GM21423 (cell line): ENCODE measurements around the gene PTTG1IP.
"Not testable (repeated sequence)": the region's sequence is repeated elsewhere in the genome, so short reads cannot be mapped to it uniquely, and the experiment has no call there.

Source experiments
- ATAC-seq: cut with Tn5 transposase; IDR thresholded peaks from one replicate; pipeline ENCODE4 v1.9.1; 2021; ENCODE audit warnings: mild to moderate bottlenecking, moderate library complexity; ENCODE audit not compliant: unreplicated experiment

PTTG1IP gene

DNA sequence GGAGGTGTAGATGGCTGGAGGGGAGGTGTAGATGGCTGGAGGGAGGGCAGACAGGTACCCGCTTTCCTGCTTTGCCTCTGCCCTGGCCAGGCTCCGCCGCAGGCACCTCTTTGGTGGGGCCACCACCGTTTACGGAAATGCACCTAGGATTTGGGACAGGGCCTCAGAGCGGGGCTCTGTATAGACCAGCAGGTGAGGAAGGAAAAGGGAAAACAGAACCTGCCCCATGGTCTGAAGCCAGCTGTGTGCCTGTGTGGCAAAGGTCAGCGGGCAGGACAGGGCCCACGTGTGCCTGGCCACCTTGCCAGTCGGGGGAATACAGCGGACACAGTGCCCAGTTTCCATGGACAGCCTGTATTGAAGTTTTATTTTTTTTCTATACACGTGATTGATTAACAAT, 12.1 kb upstream of the PTTG1IP start:
- no peak for ATAC-seq

DNA sequence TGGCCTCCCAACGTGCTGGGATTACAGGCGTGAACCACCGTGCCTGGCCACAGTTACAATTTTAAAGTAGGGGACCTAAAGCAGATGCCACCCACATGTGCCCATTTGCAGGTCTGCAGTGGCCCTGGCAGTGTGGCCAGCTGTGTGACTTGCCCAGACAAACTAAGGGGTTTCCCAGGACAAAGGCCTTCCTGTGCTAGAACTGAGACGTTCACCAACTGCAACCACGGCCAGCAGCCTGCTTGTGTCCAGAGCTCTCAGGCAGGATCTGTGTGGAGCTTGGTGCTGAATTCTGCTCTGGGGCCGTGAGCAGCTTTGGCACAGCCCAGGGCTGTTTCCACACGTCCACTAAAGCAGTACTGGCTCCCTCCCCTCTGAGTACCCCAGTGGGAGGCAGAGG, 10.6 kb upstream of the PTTG1IP start:
- no peak for ATAC-seq

DNA sequence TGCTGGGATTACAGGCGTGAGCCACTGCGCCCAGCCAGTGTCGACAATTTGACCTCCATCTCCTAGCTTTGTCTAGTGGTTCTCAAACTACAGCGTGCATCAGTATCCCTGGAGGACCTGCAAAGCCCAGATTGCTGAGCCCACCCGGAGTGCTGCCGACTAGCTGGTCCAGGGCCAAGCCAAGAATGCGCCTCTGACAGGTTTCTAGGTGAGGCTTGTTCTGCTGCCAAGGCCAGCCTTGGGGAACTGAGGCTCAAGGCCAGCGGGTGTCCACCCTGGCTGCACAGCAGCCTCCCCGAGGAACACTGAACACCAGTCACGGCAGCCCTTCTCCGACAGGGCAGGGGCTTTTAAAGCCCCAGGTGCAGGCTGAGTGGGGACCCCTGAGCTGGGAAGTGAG, 9.8 kb upstream of the PTTG1IP start:
- no peak for ATAC-seq

DNA sequence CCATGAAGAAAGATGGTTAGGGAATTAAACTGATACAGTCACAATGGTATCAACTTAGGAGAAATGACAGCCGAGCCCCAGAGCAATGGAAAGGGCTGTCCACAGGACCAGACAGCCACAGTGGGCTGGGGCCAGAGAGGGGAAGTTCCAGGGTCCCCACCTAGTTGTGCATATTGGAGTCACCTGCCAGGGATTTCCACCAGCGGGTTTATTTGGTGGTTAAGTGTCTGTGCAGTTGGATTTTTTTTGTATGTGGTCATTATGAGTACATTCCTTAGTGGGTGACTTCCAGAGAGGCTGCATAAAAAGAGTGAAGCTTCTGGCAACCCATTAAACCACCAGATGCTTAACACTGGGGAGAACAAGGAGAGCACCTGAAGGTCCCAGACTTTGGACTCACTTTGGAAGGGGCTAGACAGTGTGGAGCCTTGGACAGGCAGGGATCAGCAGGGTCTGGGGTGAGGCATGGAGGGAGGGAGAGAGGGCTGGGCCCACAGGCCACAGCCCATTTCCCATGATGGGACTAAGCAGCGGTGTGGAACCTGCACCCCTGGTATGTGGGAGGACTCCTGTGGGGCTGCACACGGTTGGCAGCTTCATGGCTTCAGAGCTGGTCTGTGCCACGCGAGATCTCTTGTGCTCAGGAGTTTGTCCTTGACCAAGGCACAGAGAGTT, 7.8 kb upstream of the PTTG1IP start:
- ATAC-seq, result no peak

DNA sequence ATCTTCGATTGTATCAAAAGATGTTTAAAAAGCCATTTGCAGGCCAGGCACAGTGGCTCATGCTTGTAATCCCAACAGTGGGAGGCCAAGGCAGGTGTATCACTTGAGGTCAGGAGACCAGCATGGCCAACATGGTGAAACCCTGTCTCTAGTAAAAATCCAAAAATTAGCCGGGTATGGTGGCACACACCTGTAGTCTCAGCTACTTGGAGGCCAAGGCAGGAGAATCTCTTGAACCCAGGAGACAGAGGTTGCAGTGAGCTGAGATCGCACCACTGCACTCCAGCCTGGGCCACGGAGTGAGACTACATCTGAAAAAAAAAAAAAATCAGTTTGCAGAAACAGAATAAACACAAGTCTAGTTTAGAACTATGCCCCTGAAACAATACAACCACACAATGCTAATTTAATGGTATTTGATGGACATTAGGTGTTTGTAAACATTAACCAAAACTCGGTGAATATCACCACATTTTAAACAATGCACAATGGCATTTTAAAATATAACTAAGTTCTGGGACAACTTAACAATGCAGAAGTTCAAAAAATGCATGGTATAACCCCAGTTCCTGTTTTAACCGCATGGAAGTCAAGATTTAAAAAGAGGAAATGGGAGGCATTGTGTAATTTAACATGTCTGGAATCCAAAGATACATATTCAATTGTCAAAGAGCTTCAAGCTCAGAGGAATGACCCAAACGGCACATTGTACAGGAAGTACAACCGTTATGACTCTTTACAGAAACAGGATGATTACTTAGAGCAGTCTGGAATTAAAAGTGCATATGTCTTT, 7.1 kb upstream of the PTTG1IP start:
- no peak for ATAC-seq

DNA sequence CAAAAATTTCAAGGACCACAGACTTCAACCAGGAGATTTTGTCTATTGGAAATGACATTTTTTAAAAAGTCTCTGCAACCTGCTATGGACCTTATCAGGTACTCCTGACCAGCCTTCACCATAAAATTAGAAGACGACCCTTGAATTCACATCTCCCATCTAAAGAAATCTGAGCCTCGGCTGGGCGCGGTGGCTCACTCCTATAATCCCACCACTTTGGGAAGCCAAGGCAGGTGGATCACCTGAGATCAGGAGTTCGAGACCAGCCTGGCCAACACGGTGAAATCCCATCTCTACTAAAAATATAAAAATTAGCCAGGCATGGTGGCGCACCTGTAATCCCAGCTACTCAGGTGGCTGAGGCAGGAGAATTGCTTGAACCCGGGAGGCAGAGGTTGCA, 5.7 kb upstream of the PTTG1IP start:
- not testable (repeated sequence) for ATAC-seq

DNA sequence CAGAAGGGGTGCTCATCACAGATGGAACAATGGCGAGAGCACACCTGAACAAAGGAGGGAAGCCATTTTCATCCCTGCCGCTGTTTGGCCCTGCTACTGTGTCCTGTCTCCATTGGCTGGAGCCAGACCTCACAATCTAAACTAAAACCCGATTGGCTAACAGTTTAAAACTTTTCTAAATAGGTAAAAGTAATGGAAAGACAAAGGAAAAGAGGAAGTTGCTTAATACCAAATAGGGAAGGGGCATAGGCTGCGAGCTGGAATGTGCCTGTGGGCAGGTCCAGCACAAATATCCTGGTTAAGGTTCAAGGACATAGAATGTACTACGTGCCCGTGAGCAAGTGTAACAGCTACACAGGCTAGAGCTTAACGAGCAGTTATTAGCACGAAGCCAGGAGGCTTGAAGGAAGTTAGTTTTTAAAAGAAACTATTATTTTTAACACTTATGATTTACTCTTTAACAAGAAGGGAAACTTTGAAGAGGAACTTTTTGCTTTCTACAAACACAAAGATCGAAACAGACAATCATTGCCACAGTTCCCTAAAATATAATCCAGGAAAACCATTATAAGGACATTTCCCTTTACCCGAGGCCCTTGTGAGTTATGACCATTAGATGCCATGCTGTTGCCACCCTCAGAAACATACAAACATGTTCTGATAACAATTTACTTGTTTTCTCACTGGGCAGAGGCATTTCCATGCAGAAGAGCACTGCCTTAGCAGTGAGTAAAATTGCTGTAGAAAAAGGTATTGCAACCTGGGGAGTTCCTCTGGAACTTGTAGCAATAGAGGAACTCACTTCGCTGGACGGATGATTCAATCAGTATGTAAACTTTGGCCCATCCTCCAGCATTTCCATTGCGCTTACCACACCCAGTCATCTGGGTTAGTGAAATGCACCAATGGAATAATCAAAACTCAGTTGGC, 4.8 kb upstream of the PTTG1IP start:
- ATAC-seq, result no peak

DNA sequence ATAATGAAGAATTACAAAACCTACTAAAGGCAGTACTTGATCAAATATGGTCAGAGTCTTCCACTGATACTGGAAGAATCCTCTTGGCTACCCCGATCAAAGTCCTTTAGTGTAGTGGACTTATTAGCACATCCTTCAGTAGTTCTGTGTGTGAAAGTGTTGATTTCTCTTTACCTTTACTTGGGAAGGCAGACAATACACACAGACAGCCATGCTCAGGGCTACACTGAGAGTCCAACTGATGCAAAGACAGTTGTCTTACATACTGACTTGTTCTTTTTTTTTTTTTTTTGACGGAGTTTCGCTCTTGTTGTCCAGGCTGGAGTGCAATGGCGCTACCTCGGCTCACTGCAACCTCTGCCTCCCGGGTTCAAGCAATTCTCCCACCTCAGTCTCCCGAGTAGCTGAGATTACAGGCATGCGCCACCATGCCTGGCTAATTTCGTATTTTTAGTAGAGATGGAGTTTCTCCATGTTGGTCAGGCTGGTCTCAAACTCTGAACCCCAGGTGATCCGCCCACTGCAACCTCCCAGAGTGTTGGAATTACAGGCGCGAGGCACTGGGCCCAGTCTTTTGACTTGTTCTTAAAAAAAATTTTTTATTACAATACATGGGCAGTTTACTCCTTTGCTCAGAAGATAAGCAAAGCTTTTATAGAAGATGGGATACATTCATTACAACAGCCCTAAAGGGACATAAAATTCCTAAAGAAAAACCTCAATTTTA, 3.5 kb upstream of the PTTG1IP start:
- ATAC-seq, result no peak

DNA sequence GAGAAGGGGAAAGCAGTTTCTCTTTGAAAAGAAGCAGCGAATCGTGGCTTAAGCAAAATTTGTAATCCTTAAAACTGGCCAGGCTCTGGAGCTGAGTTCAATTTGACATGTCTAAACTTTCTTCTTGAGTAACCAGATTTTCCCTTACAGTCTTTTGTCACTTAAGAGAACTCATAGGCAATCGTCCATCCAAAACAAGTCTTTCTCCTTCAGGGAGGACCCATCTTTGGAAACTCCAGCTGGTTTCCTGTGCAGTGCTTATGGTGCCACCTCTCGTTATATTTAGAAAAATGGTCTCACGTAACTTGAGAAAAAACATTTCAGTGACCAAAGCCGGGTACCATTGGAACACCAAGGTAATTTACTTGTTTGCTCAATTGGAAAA, 1.8 kb upstream of the PTTG1IP start:
- no peak for ATAC-seq

DNA sequence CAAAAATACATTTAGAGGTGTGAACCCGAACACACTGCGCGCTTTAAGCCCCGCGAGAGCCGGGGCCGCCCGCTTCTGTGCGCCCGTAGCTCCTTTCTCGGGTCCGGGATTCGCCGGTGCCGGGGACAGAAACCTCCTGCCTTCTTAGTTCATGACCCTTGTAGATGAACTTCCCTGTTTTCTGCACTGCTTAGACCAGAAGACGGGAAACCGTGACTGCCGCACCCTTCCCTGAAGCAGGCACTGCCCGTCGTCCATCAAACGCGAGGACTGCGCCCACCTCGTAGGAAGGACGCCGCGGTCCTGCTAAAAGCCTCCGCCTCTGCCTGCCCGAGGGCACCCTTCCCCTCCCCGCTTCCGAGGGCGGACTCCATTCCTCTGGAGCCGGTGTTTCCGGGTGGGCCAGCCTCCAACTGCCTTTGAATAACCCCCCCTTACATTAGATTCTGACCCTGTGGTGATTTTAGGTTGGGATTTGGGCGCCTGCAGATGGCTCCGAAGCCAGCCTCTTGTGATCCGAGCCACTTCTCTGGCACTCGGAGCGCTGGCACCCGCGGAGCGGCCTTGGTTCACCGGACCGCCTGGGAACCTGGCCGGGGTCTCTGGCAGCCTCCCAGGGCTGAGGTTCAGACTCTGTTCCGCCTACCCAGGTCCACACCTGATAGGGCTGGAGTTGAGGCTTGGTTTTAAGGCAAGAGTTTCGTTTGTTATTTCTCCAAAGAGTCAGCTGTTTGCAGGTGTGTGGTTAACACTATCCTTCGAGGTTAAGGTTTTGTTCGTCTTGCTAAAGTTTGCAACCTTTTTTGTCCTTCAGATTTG, 1.2 kb upstream of the PTTG1IP start:
- ATAC-seq, result peak; percentile 10

DNA sequence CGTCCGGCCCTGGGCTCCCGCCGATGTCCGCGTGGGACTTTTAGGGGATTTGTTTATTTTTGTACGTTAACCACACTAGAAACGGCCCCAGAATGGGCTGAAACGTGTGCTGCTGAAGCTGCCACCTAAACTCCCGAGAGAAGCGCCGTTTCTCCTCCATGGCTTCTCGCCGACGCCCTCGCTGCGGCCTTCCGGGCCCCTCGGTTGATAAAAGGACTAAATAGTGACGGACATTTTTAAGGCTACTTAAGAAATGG, 678 bp upstream of the PTTG1IP start:
- no peak for ATAC-seq

DNA sequence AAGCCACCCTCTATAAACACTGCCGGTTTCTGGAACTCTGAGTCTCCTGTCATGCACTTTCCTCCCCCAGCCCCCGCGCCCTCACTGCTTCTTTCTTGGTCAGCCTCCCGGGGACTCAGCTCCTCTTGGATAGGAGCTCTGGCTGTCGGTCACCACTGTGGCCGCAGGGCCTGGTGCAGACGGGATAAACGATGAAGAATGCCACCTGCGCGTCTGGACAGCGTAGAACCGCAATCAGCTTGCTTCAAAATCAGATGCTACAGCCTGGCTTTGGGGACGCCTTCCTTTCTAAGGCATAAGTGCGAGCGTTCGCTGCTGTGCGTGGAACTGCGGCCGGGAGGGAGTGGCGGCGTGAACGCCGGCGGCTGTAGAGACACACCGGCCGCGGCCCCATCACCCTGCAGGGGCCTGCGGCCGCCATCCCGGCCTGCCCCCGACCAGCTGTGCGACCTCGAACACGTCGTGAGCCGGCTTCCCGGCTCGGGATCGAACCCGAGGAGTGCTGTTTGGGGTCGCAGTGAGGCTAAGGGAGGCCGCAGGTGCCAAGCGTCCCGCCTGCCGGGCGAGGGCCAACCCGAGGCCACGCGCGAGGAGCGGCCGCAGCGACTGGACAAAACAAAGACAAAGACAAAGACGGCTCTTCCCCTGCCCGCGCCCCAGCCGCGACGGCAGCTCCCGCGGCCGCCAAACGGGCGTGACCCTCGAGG, 688 bp downstream of the PTTG1IP start:
- no peak for ATAC-seq

DNA sequence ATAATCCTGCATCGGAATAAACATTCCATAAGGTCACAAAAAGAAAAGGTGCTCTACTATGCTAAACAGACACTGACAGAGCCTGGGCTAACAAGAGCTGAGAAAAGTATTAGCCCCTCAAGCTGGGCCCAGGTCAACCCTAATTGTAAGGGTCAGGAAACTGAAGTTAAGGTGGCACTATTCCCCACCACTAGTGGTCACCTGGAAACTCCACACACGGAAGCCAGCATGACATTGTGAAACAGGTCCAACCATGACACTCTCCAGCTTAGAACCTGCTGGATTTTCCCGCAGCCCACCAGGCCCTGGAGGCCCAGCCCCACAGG, 1.2 kb downstream of the PTTG1IP start:
- no peak for ATAC-seq

DNA sequence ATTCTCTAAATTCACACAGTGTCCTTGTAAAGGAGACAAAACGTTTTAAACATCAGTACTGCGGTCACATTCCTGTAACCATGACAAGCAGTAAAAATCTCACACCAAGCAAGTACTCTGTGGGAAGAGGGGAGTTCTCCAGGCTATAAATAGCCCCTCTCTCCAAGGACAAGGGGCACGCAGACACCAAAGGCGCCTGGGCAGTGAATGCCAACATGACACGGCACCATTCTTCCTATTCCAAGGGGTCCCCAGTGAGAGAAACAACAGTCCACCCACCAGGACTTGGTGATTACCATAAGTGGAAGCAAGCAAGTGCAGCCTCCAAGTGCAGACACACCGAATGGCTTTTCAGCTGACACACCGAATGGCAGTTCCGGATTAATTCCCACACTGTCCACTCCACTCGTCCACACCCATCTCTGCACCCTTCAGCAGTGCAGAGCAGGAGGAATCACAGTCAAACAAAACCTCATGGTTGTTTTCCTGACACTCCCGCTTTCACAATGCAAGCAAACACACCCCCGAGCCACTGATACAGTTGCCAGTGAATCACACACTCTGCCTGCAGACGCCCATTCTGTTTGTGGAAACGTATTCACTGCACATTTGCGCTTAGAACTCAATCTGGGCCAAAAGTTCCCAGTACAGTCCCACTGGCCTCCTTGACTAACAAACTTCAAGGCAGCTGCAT, 1.8 kb downstream of the PTTG1IP start:
- no peak for ATAC-seq

DNA sequence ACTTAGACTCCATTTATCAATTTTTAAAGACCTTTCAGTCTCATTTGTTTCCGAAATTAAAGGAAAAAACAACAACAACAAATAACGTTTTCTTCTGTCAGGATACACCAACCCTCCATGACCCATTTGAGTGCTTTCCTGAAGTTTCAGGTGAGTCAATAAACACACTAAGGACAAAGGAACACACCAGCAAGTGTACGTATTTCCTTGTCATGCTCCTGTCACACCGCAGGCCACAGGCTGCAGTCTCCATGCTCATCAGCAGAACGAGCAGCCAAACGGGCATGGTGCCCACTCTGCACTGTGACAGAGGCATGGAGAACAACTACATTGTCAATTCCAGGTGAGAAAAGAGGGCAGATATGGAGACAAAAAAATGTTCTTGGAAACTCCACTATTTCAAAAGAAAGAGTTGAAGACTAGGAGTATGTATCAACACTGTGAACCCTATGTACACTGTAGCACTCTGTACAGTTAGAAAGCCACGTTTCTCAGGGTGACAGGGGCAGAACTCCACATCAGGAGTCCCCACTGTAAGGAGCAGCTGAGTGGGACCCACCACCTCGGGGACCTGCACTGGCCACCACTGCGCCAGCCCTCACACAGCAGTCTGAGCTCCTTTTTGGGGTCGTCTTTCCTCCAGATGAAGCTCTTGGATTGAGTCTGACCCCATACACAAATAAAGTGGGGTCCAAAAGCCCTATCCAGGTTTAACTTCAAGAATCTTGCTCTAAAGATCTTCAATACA, 2.6 kb downstream of the PTTG1IP start:
- ATAC-seq, result no peak

DNA sequence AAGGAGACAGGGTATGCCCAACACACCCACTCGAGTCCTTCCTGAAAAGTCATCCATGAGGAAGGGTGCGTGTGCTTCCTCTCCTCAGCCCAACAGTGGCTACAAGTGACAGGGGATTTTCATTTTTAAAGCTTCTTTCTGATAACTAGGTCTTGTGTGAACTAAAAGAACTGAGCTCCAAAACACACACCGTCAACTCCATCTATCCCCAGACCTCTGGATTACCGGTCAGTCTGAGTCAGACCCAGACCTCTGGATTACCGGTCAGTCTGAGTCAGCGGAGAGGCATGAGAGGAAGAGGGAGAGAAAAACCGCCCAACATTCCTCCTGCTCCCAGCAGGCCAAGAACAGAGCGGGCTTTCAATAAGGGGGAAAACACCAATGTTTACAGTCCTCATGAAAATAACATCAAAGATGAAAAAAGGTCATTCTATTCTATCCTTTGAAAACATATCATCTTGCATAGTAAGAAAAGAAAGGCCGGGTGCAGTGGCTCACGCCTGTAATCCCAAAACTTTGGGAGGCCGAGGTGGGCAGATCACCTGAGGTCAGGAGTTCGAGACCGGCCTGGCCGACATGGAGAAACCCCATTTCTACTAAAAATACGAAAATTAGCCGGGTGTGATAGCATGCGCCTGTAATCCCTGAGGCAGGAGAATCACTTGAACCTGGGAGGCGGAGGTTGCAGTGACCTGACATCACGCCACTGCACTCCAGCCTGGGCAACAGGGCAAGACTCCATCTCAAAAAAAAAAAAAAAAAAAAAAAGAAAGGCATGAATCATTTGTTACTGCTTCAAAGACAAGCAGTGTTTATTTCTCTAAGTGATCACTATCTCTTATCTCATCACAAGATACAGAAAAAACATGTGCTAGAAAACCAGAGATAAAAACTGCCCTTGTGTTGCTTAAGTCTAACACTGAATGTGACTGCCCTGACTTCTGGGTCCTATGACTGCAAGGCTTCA, 3.4 kb downstream of the PTTG1IP start:
- ATAC-seq, result no peak

DNA sequence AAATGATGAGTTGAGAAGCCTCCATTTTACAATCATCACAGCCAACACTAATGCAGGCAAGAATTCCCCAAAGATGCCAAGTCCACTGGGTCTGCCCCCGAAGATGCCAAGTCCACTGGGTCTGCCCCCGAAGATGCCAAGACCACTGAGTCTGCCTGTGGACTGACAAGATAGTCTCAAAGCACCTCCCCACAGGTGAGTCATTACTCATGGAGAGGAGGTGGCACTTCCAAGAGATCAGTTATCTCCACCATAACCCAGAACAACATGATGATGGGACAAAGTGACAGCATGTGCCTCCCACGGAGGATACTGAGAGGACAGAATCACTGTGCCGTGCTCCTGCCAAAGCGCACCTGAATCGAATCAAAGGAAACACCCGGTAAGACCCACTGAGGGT, 4.8 kb downstream of the PTTG1IP start:
- no peak for ATAC-seq
